HPDE6-E6E7 (cell line): ENCODE measurements around the gene MTCL1.

Experiments used
- DNase-seq: peaks from one replicate; pipeline ENCODE4 v3.0.0; 2011; ENCODE audit warnings: missing footprints; ENCODE audit errors: extremely low spot score

Gene MTCL1

DNA sequence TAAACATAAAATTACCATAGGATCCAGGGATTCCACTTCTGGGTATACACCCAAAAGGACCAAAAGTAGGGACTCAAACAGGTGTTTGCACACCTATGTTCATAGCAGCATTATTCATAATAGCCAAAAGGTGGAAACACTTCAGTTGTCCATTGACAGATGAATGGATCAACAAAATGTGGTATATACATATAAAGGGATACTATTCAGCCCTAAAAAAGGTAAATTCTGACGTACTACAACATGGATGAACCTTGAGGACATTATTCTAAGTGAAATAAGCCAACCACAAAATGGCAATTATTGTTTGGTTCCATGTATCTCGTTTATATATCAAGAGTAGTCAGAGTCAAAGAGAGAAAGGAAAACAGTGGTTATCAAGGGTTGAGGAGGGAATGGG lies 128.1 kb downstream of the MTCL1 start:
- no peak for DNase-seq

DNA sequence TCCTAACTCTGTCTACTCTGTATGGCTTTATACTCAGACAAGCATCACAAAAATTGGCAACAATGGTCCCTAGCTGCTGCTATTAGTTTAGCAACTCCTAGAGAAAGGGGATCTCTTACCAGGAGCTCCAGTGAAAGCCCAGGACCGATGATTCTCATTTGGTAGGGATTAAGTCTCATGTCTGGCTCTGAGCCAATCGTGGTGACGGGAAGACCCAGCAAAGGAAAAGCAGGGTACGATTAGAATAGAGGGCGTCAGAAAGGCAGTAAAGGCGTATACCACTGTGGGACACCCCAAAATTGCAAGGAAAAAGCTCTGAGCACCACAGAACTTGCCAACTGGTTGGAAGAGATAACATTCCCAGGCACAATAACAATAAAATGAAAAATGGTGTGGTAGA lies 129.5 kb downstream of the MTCL1 start:
- DNase-seq = no peak

DNA sequence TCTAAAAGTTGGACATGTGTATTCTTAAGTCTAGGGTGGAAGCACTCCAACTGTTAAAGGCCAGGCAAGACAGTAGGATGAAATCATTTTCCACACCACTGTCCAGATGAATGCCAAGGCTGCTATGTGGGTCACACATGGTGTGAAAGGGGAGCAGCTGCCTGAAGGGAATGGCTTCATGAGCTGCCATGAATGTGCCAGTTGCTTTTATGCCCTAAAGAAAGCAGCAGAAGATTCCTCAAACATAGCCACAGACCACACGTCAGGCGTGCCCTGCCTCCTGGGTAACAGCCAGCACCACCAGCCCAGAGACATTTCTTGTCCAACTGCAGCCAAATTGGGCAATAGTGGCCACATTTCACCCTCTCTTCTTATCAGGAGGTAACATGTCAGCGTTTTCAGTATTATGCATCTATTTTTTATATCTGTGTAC lies 130.2 kb downstream of the MTCL1 start:
- DNase-seq = no peak

- no peak for DNase-seq
Measured at GRCh38 chr18:8839281-8839680, 133.9 kb downstream of the MTCL1 start.

DNA sequence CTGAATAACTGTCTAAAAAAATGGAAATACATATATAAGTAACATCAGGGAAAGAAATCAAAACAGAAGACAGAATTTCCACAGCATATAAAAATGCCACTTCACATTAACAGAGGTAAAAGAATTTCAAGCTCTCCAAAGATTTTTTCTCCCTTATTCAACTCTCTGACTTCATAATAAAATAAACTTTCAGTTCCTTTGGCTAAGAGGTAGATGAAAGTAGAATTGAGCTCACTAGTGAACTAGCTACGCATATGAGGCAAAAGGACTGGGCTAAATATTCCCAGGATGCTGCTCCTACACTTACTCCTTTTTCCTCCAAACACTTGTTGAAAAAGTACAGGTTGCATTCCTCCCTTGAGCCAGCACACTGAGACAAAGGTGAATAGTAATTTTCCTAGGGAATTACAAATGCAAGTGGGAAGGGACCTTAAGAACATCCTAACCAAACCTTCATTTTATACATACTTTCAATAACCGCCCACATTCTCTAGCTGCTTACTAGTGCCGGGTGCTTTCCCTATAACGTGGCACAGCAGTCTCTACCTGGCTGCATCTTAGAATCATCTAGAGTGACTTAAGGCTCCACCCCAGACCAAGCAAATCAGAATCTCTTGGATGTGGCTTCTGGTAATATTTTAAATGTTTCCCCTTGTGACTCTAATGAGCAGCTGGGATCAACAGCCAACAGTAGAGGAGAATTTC lies 136.6 kb downstream of the MTCL1 start:
- no peak for DNase-seq

GRCh38 chr18:8842506-8842905 lies 137.2 kb downstream of the MTCL1 start:
- no peak for DNase-seq

GRCh38 chr18:8843005-8843404 lies 137.6 kb downstream of the MTCL1 start:
- no peak for DNase-seq

GRCh38 chr18:8844721-8845148 lies 139.4 kb downstream of the MTCL1 start:
- DNase-seq = no peak

- DNase-seq = no peak
Measured at GRCh38 chr18:8845506-8845905, 140.2 kb downstream of the MTCL1 start.

GRCh38 chr18:8847066-8847755 lies 141.9 kb downstream of the MTCL1 start:
- no peak for DNase-seq

DNA sequence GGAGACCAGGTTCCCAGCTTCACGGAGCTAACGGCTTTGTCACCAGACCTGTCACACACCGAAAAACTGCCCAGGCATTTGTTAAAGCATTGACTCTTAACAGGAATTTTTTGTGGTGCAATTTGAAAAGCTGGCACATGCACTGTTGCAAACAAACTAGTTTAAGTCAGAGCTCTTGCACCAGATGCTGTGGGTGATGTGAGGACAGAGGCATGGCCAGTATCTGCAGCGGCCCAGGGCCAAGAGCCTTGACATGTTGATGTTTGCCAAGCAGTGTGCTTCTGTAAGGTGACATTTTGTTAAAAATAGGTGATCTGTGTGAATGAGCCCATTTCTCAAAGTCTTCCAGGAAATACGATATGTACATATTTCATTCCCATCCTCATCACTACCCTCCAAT lies 142.5 kb downstream of the MTCL1 start:
- DNase-seq = no peak

DNA sequence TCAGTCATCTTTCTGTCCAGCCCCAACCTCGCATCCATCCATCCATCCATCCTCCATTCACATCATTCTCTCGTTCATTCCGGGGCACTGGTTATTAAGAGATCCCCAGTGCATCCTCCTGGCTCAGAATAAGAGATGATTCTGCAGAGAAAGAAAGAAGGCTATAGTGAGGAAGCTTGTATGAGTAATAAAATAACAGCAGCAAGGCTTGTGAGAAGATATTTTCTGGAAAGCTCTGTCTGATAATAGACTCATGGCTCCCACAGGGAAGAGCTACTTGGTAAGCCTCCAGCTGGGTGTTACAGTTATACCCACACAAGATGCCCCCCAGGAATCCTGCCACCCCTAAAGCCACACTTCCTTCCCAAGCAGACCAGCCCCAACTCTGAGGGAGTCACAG lies 143.2 kb downstream of the MTCL1 start:
- no peak for DNase-seq

DNA sequence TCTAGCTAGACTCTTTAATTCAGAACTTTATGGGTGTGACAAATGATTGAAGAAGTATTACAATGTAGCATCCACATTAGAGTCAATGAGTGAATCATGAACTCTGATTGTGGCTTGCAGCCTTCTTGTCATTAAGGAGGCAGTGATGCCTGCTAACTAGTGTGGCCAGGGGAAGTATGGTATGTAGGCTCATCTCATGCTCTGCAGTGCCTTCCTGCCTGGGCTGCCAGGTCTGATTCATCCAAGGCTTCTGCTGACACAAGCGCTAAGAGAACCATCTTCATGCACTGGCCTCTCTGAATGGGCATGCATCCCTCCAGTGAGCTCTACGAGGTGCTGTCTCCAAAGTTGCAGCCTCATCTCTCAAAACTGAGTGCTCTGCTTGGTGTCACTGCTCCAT lies 144.3 kb downstream of the MTCL1 start:
- no peak for DNase-seq

- DNase-seq = no peak
Measured at GRCh38 chr18:8851659-8852058, 146.3 kb downstream of the MTCL1 start.

GRCh38 chr18:8854550-8854949 lies 149.2 kb downstream of the MTCL1 start:
- DNase-seq = no peak

DNA sequence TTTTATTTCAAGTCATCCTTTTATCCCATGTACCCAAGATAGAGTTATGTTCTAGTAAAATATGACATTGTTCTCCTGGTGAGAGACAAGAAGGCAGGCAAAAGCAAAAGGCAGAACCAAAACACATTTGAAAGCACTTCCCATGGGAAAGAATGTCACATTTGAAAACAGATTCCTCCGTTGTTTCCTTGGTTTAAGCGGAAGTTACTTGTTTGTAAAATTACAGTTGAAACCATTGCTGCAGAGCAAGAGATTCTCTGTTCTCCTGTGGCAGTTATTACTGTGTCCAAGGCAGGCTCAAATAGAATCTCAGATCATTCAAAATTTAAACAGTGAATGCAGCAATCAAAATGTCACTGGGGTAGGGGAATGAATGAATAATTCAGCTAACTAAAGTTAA lies 149.6 kb downstream of the MTCL1 start:
- no peak for DNase-seq

DNA sequence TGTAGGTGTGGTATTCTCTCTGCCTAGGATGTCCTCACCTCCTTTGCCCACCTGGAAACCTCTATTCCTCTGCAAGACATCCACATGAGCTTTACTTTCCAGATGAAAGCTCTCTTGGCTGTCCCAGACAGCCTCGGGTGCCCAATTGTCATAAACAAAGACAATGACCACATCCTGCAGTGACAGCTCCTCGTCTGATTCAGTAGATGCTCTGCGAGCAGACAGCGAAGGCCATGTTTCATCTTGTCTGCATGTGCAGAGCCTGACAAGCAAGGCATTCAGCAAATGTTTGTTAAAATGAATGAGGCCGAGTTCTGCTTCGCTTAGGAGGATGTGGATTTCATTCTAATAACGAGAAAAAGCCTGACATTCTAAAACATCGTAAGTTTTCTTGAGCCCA lies 150.9 kb downstream of the MTCL1 start:
- no peak for DNase-seq

- no peak for DNase-seq
Measured at GRCh38 chr18:8856769-8857393, 151.5 kb downstream of the MTCL1 start.

GRCh38 chr18:8857806-8858205 lies 152.4 kb downstream of the MTCL1 start:
- no peak for DNase-seq

DNA sequence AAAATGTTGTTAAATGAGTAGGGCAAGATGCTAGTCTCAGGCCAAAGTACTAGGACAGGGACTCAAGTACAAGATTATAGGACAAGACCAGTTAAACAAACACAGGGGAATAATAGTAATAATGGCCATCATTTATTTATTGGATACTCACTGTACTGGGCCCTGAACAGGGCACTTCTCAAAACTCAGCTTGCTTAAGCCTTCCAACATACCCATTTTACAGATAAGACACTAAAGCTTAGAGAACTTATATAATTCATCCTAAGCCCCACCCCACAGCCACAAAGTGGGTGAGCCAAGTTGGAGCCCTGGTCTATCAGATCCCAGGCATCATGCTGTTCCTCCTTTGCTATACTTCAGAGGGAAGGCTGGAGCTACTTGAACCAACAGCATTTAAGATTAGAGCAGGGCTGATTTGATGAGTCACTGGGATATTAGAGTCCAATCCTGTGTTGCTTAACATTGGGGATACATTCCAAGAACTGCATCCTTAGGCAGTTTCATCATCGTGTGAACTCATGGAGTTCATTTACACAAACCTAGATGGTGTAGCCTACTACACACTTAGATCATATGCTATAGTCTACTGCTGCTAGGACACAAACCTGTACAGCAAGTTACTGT lies 153.6 kb downstream of the MTCL1 start:
- peak; percentile 54 for DNase-seq

- peak; percentile 32 for DNase-seq
Measured at GRCh38 chr18:8860845-8861642, 155.7 kb downstream of the MTCL1 start.

GRCh38 chr18:8863427-8863826 lies 158.1 kb downstream of the MTCL1 start:
- DNase-seq = no peak
